ENCODE data around the gene DHX9. TPM values are rescaled to one million over a fixed set of nuclear protein-coding genes. Genes with fewer than 3 reads are reported as not detected.
A peak's percentile ranks its signal among the peaks of the same experiment; 100 is the strongest.

DHX9 gene
- total RNA-seq, 3 donors from 2014 or later (not counting 1 experiment from before 2014, with no cell fraction given): 208 to 226 (median 226) TPM

- H3K36me3 ChIP-seq (ENCODE audit: control insufficient read depth, insufficient read depth, low read length): peaks cover 48% of the 10 kb centered on the region
- Mint-ChIP-seq H3K4me3 (peak overlapping the region; percentile 22), H3K4me1 (peaks cover 28 to 29% of the 10 kb centered on the region in 2 donors)
Observed at GRCh38 chr1:182888736-182889531, 49.8 kb downstream of the DHX9 start.

GRCh38 chr1:182889997-182890396 lies 50.9 kb downstream of the DHX9 start:
- DNase-seq: peak in 1 of 2 donors; percentile 53
- peaks cover 28 to 29% of the 10 kb centered on the region in 2 donors for H3K4me1 Mint-ChIP-seq
- peak overlapping the region; percentile 26 for H3K4me3 Mint-ChIP-seq
- intact Hi-C loops (cut with micrococcal nuclease): no loop called here
- WGBS (ENCODE audit: insufficient coverage): 37% methylated on average over 3 of the region's 6 CpGs
- no peaks in the 10 kb centered on the region for H3K27me3 ChIP-seq (ENCODE audit: control insufficient read depth, insufficient read depth, low read length)
- H3K4me1 ChIP-seq (ENCODE audit: control insufficient read depth, insufficient read depth, low read length): peaks cover 11% of the 10 kb centered on the region
- peak overlapping the region; percentile 45 to 72 for H3K27ac Mint-ChIP-seq
- H3K4me3 ChIP-seq (ENCODE audit: low read length): no peak overlapping the region
- H3K27ac ChIP-seq (ENCODE audit: low read length): no peak overlapping the region
- ATAC-seq: peak; percentile 81 to 89 (median 85)
- H3K36me3 ChIP-seq (ENCODE audit: control insufficient read depth, insufficient read depth, low read length): peaks cover 37% of the 10 kb centered on the region
- peaks cover 0 to 9% of the 10 kb centered on the region in 2 donors for H3K27me3 Mint-ChIP-seq (ENCODE audit: low read depth in 2 of 2)
- no peaks in the 10 kb centered on the region for H3K9me3 Mint-ChIP-seq
- TF ChIP-seq CTCF (IDR thresholded peaks at IDR 0.05): no peak
- peaks cover 15% of the 10 kb centered on the region for H3K36me3 Mint-ChIP-seq
- no peaks in the 10 kb centered on the region for H3K9me3 ChIP-seq (ENCODE audit: control insufficient read depth, insufficient read depth, low read length)

More at GRCh38 chr1:182888736-182889531, 49.8 kb downstream of the DHX9 start:
- H3K4me1 ChIP-seq (ENCODE audit: control insufficient read depth, insufficient read depth, low read length): peaks cover 11% of the 10 kb centered on the region
- no peak overlapping the region for H3K4me3 ChIP-seq (ENCODE audit: low read length)
- H3K9me3 ChIP-seq (ENCODE audit: control insufficient read depth, insufficient read depth, low read length): no peaks in the 10 kb centered on the region
- Mint-ChIP-seq H3K36me3 (peaks cover 15% of the 10 kb centered on the region), H3K27me3 (ENCODE audit: low read depth in 2 of 2) (peaks cover 0 to 3% of the 10 kb centered on the region in 2 donors), H3K9me3 (no peaks in the 10 kb centered on the region), H3K27ac (peak overlapping the region; percentile 66 to 72)
- 95% methylated on average over 6 of the region's 7 CpGs for WGBS (ENCODE audit: insufficient coverage)
- ATAC-seq: no peak
- TF ChIP-seq CTCF (IDR thresholded peaks at IDR 0.05): no peak
- no peaks in the 10 kb centered on the region for H3K27me3 ChIP-seq (ENCODE audit: control insufficient read depth, insufficient read depth, low read length)
- DNase-seq: no peak
- intact Hi-C loops (cut with micrococcal nuclease): no loop called here
- H3K27ac ChIP-seq (ENCODE audit: low read length): no peak overlapping the region

GRCh38 chr1:182890927-182891610 lies 51.9 kb downstream of the DHX9 start:
- Histone ChIP-seq H3K4me1 (ENCODE audit: control insufficient read depth, insufficient read depth, low read length) (peaks cover 11% of the 10 kb centered on the region), H3K36me3 (ENCODE audit: control insufficient read depth, insufficient read depth, low read length) (peaks cover 26% of the 10 kb centered on the region), H3K9me3 (ENCODE audit: control insufficient read depth, insufficient read depth, low read length) (no peaks in the 10 kb centered on the region), H3K4me3 (ENCODE audit: low read length) (no peak overlapping the region), H3K27ac (ENCODE audit: low read length) (no peak overlapping the region), H3K27me3 (ENCODE audit: control insufficient read depth, insufficient read depth, low read length) (no peaks in the 10 kb centered on the region)
- DNase-seq (no peak), ATAC-seq (no peak)
- Mint-ChIP-seq H3K9me3 (no peaks in the 10 kb centered on the region), H3K36me3 (peaks cover 15% of the 10 kb centered on the region), H3K27ac (peak overlapping the region in 1 of 2 donors; percentile 45), H3K4me3 (no peak overlapping the region), H3K27me3 (ENCODE audit: low read depth in 2 of 2) (peaks cover 0 to 11% of the 10 kb centered on the region in 2 donors), H3K4me1 (peaks cover 28 to 29% of the 10 kb centered on the region in 2 donors)
- intact Hi-C loops (cut with micrococcal nuclease): no loop called here
- WGBS (ENCODE audit: insufficient coverage): 95% methylated on average over 9 of the region's 9 CpGs
- TF ChIP-seq CTCF (IDR thresholded peaks at IDR 0.05): no peak

Measured in natural killer cell (primary cell).